Activated CD8-positive, alpha-beta memory T cell treated with anti-CD3 and anti-CD28 coated beads for 1 hour (primary cell): ENCODE data around the gene HLCS.
"Not testable (repeated sequence)": the region's sequence is repeated elsewhere in the genome, so short reads cannot be mapped to it uniquely, and the experiment has no call there.

Experiments used
- DNase-seq, 2 donors: peaks; one replicate each; pipeline ENCODE4 v3.0.0-alpha.2; 2020; ENCODE audit warnings: low read depth in 1 of 2; ENCODE audit errors: extremely low read depth in 1 of 2

The HLCS gene

DNA sequence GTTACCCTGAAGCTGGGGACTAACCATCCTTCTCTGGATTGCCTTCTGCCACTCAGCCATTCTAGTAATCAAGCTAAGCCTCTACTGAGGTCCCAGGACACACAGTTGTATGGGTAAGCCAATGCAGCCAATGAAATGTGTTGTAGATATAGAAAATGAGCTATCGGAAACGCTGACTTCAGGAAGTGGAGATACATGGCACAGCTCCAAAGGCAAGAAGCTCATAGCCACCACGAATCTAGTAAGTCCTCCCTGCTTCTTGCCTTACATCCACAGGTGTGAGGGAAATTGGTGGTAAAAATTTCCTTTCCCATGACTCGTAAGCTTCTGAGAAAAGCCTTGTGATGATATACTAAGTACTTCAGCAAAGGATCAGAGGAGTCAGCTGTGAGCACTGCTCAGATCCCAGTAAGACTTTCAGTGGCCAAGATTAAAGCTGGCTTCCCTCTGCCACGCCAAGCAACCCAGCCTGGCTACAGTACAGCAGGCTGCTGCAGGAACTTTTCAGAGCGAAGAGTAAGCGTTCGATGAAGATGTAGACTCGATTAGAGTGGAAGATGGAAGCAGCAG is 149.8 kb downstream of the HLCS start:
- DNase-seq, result no peak

DNA sequence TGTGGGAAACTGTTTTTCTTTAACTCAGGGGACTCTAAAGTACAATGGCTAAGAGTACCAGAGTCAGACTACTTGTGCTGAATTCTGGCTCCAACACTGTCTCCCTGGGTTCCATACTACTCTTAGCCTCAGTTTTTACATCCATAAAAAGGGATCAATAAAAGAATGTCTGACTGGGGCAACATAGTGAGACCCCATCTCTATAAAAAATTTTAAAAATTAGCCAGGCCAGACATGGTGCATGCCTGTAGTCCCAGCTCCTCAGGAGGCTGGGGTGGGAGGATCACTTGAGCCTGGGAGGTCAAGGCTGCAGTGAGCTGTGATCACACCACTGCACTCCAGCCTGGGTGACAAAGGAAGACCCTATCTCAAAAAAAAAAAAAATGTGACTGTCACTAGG is 150.4 kb downstream of the HLCS start:
- not testable (repeated sequence) for DNase-seq

- no peak for DNase-seq
Observed at GRCh38 chr21:36815284-36815683, 151.2 kb downstream of the HLCS start.

GRCh38 chr21:36813052-36813451 is 153.4 kb downstream of the HLCS start:
- DNase-seq, result no peak

DNA sequence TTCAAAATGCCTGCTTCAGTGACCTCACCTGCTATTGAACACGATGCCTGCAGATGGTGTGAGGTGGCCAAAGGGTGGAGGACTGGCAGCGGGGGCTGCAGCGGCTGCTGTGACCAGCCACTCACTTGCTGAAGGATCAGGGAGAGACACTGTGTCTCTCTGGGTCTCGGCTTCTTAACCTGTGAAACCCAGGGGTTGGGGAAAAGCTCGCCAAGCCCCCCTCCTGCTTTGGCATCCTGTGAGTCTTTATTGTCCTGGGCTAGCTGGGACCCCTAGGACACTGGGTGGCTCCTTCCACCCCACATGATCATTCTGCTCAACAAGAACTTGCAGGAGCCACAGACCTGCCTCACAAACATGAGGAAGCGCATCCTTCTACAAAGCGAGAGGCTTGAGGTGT is 154.7 kb downstream of the HLCS start:
- DNase-seq, result no peak

GRCh38 chr21:36810443-36810842 is 156.0 kb downstream of the HLCS start:
- DNase-seq, result no peak

GRCh38 chr21:36807422-36807928 is 159.0 kb downstream of the HLCS start:
- DNase-seq, result no peak

DNA sequence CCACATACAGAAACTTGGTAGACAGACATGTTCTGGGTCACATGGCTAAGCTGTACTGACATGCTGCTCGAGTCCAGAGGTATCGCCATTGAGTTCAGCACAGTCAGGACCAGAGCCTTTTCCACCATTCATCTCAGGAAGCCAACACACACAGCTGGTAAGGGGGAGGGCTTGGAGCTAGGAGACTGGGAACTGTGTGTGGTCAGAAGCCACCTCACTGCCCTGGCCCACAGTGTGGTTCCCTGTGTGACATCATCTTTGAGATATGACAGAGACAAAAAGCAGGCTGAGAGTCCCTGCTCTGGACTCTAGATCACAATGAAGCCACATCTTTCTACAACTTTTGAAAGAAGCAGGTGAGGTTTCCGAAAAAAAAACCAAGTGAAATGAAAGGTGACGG is 160.4 kb downstream of the HLCS start:
- no peak for DNase-seq

DNA sequence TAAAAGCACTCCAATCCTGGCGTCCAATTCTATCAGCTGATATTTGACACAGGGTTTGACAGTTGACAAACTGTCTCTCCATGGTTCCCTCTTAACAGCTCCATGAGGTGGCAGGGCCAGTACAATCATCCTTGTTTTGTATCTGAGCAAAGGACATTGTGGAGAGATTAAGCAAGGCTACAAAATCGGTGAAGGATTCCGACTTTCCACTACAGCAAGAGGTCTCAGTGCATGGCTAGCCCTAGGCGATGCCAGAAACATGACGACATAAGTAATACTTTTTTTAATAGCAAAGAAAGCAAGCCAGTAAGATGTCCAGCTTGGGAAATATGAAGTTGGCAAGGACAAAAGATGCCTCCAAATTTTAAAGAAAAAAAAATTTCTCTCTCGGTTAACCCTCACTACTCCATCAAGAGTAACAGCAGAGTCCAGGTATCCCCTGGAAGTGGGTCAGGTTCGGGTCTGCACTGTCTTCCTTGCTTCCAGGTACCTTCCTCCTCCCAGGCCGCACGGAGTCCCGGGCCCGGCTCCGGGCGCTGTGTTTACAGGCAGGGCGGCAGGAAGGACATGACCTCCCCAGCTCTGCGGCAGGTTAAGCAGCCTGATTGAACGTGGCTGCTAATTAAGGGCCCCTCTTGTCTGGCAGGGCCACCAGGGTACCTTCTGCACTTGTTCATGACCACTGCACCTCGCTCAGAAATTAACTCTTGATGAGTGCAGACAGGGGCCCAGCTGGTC is 161.4 kb downstream of the HLCS start:
- no peak for DNase-seq

- DNase-seq, result no peak
Observed at GRCh38 chr21:36803816-36804439, 162.5 kb downstream of the HLCS start.

DNA sequence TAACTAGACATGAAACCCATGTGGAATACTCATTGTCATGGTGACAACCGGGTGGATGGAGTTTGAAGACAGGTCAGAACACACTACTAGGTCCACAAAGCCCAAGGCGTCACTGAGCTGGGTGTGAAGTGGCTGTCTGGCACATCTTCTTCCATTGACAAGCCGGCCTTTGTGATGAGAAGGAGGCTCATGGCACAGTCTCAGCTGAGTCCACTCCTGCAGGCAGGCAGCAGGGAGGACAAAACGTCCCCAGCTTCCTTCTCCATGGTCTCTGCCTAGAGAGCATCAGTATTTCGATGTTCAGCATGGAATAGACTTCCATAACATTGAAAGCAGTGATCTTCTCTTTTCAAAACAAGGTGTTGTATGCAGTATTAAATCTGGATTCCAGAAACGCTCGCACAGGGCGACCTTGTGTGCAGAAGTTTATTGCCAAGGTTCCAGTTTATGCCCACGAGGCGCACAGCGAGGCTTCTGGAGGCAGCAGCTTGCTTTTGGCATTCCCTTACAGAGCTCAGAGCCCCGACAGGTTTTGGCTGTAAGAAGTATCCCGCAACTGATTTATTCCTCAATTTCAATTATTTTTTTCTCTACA is 163.3 kb downstream of the HLCS start:
- no peak for DNase-seq

GRCh38 chr21:36800734-36801133 is 165.7 kb downstream of the HLCS start:
- DNase-seq, result no peak

DNA sequence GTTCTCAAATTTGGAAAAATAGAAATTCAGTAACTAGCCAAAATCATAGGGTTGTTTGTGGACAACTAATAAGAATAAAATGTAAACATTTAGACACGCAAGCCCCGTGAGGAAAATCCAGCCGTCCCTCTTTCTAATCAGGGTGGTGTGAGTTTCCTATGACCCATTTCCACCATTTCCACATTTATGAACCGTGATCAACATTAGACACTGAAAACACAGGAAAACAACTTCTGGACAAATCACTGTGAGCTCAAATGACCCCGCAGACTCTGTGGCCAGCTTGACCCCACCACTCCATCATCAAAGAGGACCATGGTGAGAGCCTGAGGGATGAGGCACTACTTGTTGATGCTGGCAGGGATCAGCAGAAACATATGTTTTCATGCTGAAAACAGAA is 166.6 kb downstream of the HLCS start:
- no peak for DNase-seq

- no peak for DNase-seq
Observed at GRCh38 chr21:36798491-36798890, 168.0 kb downstream of the HLCS start.

DNA sequence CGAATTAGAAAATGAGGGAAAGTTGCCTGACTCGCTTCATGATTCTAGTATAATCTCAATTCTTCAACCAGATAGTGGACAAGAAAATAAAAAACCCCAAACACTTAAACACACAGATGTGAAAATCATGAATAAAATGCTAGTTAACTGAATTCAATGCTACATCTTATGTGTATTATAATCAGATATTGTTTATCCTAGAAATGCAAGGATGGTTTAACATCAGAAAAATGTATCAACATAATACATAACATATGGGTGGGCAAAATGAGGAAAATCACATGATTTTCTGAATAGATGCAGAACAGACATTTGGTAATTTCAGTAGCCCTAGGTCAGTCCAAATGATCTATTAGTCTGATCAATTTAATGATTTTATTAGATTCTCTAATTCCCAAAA is 170.4 kb downstream of the HLCS start:
- no peak for DNase-seq

DNA sequence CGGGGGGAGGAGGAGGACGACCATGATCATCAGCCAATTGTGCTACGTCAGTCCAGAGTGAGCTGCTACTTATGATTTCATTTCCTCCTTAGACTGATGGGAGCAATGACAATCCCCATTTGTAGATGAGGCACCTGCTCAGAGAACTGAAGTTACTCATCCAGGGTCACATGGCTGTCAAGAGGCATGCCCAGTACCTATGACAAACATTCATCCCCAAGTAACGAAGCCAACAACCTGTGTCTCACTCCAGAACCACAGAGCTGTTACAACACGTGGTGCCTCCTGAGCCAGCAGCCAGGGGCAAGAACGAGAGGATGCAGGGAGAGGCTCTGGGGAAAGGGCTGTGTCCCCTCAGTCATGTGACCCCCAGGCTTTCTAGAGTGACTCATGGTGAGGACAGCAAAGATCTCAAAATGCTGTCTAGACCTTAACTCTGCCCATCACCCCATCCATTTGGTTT is 173.9 kb downstream of the HLCS start:
- DNase-seq, result no peak

DNA sequence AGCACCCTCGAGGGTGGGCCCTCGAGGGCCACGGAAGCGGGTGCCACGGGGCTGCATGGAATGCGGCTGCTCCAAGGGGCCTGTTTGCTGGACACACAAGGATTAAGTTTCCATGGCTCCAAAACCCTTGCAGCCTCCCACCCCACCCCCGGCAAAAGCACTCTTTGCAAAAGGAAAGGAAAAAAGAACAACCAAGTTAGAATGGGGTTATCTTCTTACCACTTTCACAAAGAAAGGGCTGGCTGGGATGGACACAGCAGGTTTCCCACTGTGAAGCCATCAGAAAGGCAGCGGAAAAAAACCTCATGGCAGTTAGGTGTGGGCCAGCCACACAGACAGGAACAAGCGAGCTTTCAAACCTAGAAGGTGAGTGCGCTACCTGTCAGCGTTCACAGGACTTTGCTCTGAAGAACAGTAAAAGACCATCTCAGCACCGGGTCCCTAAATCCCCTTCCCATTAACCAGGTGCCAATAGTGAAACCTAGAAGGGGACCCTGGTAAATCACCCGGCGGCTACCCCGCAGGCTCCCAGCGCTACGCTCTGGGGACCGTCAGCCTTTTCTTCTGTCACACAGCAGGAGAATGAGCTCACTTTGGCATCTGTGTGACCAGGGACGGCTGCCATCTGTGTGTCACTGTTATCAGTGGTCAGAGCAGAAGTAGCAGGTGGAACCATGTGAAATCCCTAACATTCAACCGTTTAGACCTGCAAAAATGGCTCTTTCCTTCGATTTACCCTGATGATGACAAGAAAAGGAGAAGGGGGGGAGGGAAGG is 174.6 kb downstream of the HLCS start:
- DNase-seq, result no peak

- no peak for DNase-seq
Observed at GRCh38 chr21:36791180-36791579, 175.3 kb downstream of the HLCS start.

DNA sequence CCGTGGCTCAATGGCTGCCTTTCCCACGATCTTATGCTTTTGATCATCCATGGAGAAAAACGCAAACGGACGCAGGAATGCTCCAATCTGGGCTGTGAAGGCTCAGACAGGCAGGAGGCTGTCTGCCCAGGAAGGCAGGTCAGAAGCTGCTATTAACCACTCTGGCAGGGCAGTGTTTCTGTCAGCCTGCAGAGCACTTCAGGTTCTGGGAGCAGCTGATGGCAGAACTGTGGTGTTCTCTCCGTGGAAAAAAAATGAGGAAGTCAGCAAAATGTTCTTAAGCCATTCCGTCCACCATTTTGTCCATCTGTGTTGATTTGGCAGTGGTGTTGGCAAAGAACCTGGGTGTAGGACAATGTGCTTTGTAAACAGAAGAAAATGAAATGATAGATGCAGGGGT is 175.9 kb downstream of the HLCS start:
- DNase-seq, result no peak

DNA sequence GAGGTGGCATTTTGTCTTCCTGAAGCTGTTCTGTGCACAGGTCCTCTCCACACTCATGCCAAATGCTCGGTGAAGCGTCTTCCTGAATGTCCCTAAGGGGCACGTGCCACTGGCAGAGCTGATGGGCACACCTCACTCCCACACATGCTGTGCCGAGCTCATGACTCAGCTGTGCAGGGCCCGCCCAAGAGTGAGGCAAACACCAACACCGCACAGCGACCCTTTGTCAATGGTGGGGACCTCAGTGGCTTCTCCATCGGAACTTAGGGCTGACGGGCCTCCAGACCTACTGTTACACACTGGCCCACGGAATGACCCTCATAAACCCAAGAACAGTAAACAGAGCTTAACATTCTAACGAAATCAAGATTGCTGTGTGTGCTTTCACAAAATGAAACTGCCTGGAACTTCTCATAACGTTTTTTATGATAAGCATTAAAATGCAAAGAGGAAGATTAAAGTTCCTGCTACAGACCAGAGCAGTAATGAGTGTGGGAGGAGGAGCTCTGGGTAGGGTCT is 178.3 kb downstream of the HLCS start:
- DNase-seq, result no peak

DNA sequence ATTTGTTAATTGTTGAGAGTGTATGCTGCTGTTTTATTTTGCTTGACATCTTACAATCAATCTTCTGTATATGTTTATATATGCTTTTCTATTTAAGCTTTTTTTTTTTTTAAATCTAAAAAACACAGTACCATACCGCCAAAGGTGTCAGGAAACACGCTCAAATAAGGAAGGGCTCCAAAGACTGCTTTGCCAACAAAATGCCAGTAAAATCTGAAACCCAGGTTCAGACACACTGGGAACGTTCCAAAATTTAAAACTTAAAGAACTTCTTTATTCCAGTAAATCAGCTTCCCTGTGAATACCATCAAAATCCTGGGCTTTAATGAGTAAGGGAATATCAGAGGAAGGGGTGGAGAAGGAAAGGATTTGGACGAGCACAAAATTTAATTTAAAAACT is 180.3 kb downstream of the HLCS start:
- DNase-seq, result no peak
